ENCODE measurements around the gene CARD10.
"Not testable (repeated sequence)": the region's sequence is repeated elsewhere in the genome, so short reads cannot be mapped to it uniquely, and the experiment has no call there.

The CARD10 gene

GRCh38 chr22:37471727-37472417 lies 47.3 kb downstream of the CARD10 start:
- TF ChIP-seq, protein P1, sequence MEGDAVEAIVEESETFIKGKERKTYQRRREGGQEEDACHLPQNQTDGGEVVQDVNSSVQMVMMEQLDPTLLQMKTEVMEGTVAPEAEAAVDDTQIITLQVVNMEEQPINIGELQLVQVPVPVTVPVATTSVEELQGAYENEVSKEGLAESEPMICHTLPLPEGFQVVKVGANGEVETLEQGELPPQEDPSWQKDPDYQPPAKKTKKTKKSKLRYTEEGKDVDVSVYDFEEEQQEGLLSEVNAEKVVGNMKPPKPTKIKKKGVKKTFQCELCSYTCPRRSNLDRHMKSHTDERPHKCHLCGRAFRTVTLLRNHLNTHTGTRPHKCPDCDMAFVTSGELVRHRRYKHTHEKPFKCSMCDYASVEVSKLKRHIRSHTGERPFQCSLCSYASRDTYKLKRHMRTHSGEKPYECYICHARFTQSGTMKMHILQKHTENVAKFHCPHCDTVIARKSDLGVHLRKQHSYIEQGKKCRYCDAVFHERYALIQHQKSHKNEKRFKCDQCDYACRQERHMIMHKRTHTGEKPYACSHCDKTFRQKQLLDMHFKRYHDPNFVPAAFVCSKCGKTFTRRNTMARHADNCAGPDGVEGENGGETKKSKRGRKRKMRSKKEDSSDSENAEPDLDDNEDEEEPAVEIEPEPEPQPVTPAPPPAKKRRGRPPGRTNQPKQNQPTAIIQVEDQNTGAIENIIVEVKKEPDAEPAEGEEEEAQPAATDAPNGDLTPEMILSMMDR (IDR thresholded peaks at IDR 0.05; ENCODE audit: low read depth, low read length, missing control alignments): no peak

DNA sequence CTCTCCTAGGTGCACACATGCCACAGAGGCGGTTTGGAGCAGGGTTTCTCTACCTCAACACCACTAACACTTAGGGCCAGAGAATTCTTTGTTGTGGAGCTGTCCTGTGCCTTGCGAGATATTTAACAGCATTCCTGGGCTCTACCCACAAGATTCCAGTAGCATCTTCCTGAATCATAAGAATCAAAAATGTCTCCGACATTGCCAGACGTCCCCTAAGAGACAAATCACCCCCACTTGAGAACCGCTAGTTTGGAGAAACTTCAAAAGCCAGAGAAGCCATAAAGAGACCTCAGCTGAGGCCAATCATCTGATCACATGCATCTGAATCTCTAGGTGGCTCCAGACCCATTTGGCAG lies 49.1 kb downstream of the CARD10 start:
- TF ChIP-seq, protein P1 (IDR thresholded peaks at IDR 0.05; ENCODE audit: low read depth, low read length, missing control alignments): no peak
- no peak overlapping the region for H3K4me3 ChIP-seq (ENCODE audit: low read depth, low read length)
- no peak for DNase-seq (ENCODE audit: low read depth)

More at GRCh38 chr22:37471727-37472417, 47.3 kb downstream of the CARD10 start:
- no peak overlapping the region for H3K4me3 ChIP-seq (ENCODE audit: low read depth, low read length)
- no peak for DNase-seq (ENCODE audit: low read depth)

DNA sequence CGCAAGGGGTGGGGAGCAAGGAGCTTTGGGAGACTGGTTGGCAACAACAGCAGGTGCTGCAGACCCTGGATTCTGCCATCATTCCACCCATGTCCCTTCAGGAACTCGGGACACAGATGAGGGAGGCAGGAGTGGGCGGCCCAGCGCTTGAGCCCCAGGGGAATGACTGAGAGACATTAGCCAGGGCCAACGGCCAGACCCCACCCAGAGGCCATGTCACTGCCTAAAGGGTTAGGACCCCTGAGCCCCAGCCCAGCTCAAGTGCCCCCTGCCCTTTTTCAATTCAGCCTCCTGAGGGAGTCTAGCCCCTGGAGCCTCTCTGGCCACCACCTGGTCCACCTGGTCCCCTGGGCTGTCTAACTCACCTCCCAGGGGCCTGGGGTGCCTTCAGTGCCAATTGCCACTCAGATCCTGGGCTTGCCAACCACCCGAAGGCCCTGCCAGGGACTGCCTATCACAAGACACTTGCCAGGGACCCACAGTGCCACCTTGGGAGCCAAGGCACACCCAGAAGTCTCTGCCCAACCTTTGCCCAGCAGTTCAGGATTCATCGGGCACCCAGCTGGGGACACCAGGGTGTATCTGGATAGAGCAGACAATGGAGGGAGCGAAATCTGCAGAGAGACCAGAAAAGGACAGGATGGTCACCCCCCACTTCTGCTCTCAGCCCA lies 49.7 kb downstream of the CARD10 start:
- H3K4me3 ChIP-seq (ENCODE audit: low read depth, low read length): no peak overlapping the region
- DNase-seq (ENCODE audit: low read depth): no peak
- TF ChIP-seq, protein P1 (IDR thresholded peaks at IDR 0.05; ENCODE audit: low read depth, low read length, missing control alignments): no peak

DNA sequence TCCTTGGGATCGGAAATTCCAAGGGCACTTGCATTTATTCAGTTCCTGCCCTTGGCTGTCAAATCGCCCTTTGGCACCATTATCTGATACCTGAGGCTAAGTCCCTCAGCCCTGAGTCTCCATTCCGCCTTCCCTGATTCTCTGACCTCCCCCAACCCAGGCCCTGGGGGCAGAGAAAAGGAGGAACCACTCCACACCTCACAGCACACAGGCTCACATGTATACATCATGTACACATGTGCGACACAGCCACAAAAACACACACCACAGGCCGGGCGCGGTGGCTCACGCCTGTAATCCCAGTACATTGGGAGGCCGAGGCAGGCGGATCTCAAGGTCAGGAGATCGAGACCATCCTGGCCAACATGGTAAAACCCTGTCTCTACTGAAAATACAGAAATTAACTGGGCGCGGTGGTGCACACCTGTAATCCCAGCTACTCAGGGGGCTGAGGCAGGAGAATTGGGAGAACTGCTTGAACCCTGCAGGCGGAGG lies 51.0 kb downstream of the CARD10 start:
- H3K4me3 ChIP-seq (ENCODE audit: low read depth, low read length); DNase-seq (ENCODE audit: low read depth): not testable (repeated sequence)

DNA sequence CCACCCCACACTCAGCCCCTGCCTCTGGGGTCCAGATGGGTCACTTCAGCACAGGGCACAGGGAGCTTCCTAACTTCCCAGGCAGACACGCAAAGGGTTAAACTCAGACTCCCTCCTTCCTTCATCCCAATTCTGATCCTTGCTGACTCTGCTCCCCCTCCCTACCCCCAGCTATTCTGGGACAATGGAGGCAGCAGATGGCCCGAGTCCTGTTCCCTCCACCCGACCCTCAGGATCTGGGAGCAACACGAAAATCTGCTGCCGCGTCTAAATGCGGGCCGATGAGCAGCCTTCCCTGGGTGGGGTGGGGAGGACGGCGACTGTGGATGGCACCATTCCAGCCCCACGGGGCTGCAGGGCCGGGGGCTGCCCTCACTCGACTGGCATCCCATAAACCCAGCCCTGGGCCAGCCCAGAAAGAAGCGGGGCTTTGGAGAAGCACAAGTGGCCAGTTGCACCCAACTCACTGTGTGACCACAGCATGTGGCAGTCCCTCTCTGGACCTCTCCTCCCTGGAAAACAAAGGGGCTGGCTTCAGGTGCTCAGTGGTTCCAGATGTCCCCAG lies 51.7 kb downstream of the CARD10 start:
- no peak for DNase-seq (ENCODE audit: low read depth)
- no peak overlapping the region for H3K4me3 ChIP-seq (ENCODE audit: low read depth, low read length)
- TF ChIP-seq, protein P1 (IDR thresholded peaks at IDR 0.05; ENCODE audit: low read depth, low read length, missing control alignments): no peak

- H3K4me3 ChIP-seq (ENCODE audit: low read depth, low read length): no peak overlapping the region
- TF ChIP-seq, protein P1 (IDR thresholded peaks at IDR 0.05; ENCODE audit: low read depth, low read length, missing control alignments): no peak
- peak; percentile 39 for DNase-seq (ENCODE audit: low read depth)
Observed at GRCh38 chr22:37464181-37464580, 55.0 kb downstream of the CARD10 start.

- H3K4me3 ChIP-seq (ENCODE audit: low read depth, low read length): no peak overlapping the region
- no peak for DNase-seq (ENCODE audit: low read depth)
- TF ChIP-seq, protein P1 (IDR thresholded peaks at IDR 0.05; ENCODE audit: low read depth, low read length, missing control alignments): no peak
Observed at GRCh38 chr22:37462983-37463382, 56.2 kb downstream of the CARD10 start.
